HG02852 (cell line): ENCODE data around the gene ERO1B.
A peak's percentile ranks its signal among the peaks of the same experiment; 100 is the strongest.
"Not testable (repeated sequence)": the region's sequence is repeated elsewhere in the genome, so short reads cannot be mapped to it uniquely, and the experiment has no call there.

Experiments used
- ATAC-seq: cut with Tn5 transposase; IDR thresholded peaks from one replicate; pipeline ENCODE4 v1.9.1; 2021; ENCODE audit warnings: mild to moderate bottlenecking, moderate library complexity; ENCODE audit not compliant: unreplicated experiment

Gene ERO1B

GRCh38 chr1:236193184-236193583 lies 88.6 kb downstream of the ERO1B start:
- ATAC-seq, result no peak

- ATAC-seq, result not testable (repeated sequence)
These were observed 93.7 kb downstream of the ERO1B start for GRCh38 chr1:236188084-236188483.

GRCh38 chr1:236186471-236186870 lies 95.3 kb downstream of the ERO1B start:
- not testable (repeated sequence) for ATAC-seq

GRCh38 chr1:236185687-236186086 lies 96.1 kb downstream of the ERO1B start:
- peak; percentile 55 for ATAC-seq

GRCh38 chr1:236181059-236181458 lies 100.7 kb downstream of the ERO1B start:
- ATAC-seq, result no peak

- ATAC-seq, result no peak
These were observed 102.1 kb downstream of the ERO1B start for GRCh38 chr1:236179634-236180033.

- ATAC-seq, result no peak
These were observed 105.1 kb downstream of the ERO1B start for GRCh38 chr1:236176337-236177336.

- ATAC-seq, result peak; percentile 80
These were observed 106.0 kb downstream of the ERO1B start for GRCh38 chr1:236175642-236176336.

- ATAC-seq, result no peak
These were observed 108.5 kb downstream of the ERO1B start for GRCh38 chr1:236173174-236173767.

- no peak for ATAC-seq
These were observed 109.6 kb downstream of the ERO1B start for GRCh38 chr1:236172041-236172579.

GRCh38 chr1:236168716-236169429 lies 112.9 kb downstream of the ERO1B start:
- ATAC-seq, result no peak

- no peak for ATAC-seq
These were observed 114.2 kb downstream of the ERO1B start for GRCh38 chr1:236167578-236167977.

GRCh38 chr1:236167154-236167553 lies 114.6 kb downstream of the ERO1B start:
- no peak for ATAC-seq

GRCh38 chr1:236166041-236166440 lies 115.7 kb downstream of the ERO1B start:
- ATAC-seq, result no peak
